ENCODE results near the gene NKX1-1.

GRCh38 chr4:1383728-1384591 is 22.3 kb downstream of the NKX1-1 start:
- no peak for TF ChIP-seq EZH2 (IDR thresholded peaks at IDR 0.05; ENCODE audit: borderline replicate concordance, low read depth, low read length, severe bottlenecking)
- TF ChIP-seq, protein P1, sequence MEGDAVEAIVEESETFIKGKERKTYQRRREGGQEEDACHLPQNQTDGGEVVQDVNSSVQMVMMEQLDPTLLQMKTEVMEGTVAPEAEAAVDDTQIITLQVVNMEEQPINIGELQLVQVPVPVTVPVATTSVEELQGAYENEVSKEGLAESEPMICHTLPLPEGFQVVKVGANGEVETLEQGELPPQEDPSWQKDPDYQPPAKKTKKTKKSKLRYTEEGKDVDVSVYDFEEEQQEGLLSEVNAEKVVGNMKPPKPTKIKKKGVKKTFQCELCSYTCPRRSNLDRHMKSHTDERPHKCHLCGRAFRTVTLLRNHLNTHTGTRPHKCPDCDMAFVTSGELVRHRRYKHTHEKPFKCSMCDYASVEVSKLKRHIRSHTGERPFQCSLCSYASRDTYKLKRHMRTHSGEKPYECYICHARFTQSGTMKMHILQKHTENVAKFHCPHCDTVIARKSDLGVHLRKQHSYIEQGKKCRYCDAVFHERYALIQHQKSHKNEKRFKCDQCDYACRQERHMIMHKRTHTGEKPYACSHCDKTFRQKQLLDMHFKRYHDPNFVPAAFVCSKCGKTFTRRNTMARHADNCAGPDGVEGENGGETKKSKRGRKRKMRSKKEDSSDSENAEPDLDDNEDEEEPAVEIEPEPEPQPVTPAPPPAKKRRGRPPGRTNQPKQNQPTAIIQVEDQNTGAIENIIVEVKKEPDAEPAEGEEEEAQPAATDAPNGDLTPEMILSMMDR (IDR thresholded peaks at IDR 0.05; ENCODE audit: borderline replicate concordance, extremely low read depth, low read length, poor library complexity, severe bottlenecking) = no peak
